ENCODE measurements around the gene RBP2. TPM values are rescaled to one million over a fixed set of nuclear protein-coding genes. Genes with fewer than 3 reads are reported as not detected.
"Not testable (repeated sequence)": the region's sequence is repeated elsewhere in the genome, so short reads cannot be mapped to it uniquely, and the experiment has no call there.

The RBP2 gene
- total and polyA plus RNA-seq, 7 donors, result 0.87 to 57.1 (median 6.0) TPM; not detected in 4

DNA sequence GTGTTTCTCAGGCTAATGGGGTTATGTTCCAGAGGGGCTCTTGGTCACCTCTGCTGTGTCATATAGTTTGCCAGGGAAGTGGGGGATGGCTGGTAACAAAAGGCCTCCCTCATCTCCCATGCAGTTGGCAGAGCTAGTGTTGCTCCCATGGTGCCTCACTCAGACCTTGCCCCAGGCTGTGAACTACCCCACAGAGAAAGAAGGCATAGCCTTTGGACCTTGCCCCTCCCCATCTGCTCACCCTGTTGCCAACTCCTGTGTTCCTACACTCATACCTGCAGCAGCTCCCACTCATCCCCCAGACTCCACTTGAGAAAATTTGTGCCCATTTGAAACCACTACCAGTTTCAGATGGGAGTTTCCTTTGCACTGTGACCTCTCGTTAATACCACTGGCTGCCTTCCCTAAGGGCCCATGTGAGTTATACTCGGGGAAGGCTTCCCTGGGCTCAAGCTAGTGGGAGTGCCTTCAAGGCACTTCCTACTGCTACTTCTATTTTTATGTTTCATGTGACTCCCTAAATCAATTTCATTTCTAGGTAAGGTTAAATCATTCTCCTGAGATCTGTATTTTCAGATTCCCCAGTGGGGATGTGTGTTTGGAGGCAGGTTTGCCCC, 61.6 kb downstream of the RBP2 start:
- Histone ChIP-seq H3K36me3 (no peaks in the 10 kb centered on the region), H3K27ac (no peak overlapping the region), H3K27me3 (no peaks in the 10 kb centered on the region), H3K4me3 (no peak overlapping the region), H3K9me3 (peaks cover 0 to 7% (median 4%) of the 10 kb centered on the region in 4 donors), H3K4me1 (no peaks in the 10 kb centered on the region)
- no peak for DNase-seq
- intact Hi-C loops (cut with DNase I), result no loop called here
- 81 to 86% methylated on average over 2 of the region's 2 CpGs for WGBS, 2 donors
- TF ChIP-seq, protein P1, sequence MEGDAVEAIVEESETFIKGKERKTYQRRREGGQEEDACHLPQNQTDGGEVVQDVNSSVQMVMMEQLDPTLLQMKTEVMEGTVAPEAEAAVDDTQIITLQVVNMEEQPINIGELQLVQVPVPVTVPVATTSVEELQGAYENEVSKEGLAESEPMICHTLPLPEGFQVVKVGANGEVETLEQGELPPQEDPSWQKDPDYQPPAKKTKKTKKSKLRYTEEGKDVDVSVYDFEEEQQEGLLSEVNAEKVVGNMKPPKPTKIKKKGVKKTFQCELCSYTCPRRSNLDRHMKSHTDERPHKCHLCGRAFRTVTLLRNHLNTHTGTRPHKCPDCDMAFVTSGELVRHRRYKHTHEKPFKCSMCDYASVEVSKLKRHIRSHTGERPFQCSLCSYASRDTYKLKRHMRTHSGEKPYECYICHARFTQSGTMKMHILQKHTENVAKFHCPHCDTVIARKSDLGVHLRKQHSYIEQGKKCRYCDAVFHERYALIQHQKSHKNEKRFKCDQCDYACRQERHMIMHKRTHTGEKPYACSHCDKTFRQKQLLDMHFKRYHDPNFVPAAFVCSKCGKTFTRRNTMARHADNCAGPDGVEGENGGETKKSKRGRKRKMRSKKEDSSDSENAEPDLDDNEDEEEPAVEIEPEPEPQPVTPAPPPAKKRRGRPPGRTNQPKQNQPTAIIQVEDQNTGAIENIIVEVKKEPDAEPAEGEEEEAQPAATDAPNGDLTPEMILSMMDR (IDR thresholded peaks at IDR 0.05), result no peak
- no peak for TF ChIP-seq POLR2AphosphoS5 (IDR thresholded peaks at IDR 0.05)
- TF ChIP-seq POLR2A (IDR thresholded peaks at IDR 0.05), result no peak
- TF ChIP-seq EP300 (IDR thresholded peaks at IDR 0.05), result no peak

DNA sequence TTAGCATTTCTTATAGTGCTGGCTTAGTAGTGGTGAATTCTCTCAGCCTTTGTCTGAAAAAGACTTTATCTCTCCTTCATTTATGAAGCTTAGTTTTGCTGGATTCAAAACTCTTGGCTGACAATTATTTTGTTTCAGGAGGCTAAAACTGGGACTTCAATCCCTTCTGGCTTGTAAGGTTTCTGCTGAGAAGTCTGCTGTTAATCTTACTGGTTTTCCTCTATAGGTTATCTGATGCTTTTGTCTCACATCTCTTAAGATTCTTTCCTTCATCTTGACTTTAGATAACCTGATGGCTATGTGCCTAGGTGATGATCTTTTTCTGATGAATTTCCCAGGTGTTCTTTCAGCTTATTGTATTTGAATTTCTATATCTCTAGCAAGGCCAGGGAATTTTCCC, 63.4 kb downstream of the RBP2 start:
- H3K27ac ChIP-seq; intact Hi-C loops (cut with DNase I); H3K27me3 ChIP-seq; H3K4me3 ChIP-seq; DNase-seq; H3K9me3 ChIP-seq; H3K36me3 ChIP-seq; H3K4me1 ChIP-seq: not testable (repeated sequence)

Other genes with a start within 250 kb of the RBP2 start
- 10 to 100 TPM; 39.2 to 60.7 (median 47.1) TPM for gene MRPS22, start 132.5 kb downstream of the RBP2 start, total RNA-seq
- 10 to 100 TPM; 53.6 to 78.4 (median 56.5) TPM for gene MRPS22, start 132.5 kb downstream of the RBP2 start, polyA plus RNA-seq
- 10 to 100 TPM; 54.0 to 82.0 (median 68.7) TPM for gene COPB2, start 86.9 kb downstream of the RBP2 start, total RNA-seq
- 10 to 100 TPM; 52.3 to 68.9 (median 59.8) TPM for gene COPB2, start 86.9 kb downstream of the RBP2 start, polyA plus RNA-seq
- gene RBP1, start 63.2 kb upstream of the RBP2 start, total RNA-seq, result 10 to 100 TPM in 3 of 4 donors, 1 to 10 TPM in 1; 7.5 to 32.7 (median 10.5) TPM
- 10 to 100 TPM; 15.4 to 17.8 (median 16.8) TPM for gene RBP1, start 63.2 kb upstream of the RBP2 start, polyA plus RNA-seq
- gene NMNAT3, start 201.5 kb upstream of the RBP2 start, total RNA-seq, result 10 to 100 TPM in 3 of 4 donors, 1 to 10 TPM in 1; 6.8 to 24.6 (median 11.7) TPM
- gene NMNAT3, start 201.5 kb upstream of the RBP2 start, polyA plus RNA-seq, result 10 to 100 TPM in 1 of 3 donors, 1 to 10 TPM in 2; 3.4 to 10.8 (median 4.6) TPM

All from sigmoid colon (tissue), 7 donors.